ENCODE results near the gene PGRMC1.
A peak's percentile ranks its signal among the peaks of the same experiment; 100 is the strongest.
"Not testable (repeated sequence)": the region's sequence is repeated elsewhere in the genome, so short reads cannot be mapped to it uniquely, and the experiment has no call there.

Gene PGRMC1

DNA sequence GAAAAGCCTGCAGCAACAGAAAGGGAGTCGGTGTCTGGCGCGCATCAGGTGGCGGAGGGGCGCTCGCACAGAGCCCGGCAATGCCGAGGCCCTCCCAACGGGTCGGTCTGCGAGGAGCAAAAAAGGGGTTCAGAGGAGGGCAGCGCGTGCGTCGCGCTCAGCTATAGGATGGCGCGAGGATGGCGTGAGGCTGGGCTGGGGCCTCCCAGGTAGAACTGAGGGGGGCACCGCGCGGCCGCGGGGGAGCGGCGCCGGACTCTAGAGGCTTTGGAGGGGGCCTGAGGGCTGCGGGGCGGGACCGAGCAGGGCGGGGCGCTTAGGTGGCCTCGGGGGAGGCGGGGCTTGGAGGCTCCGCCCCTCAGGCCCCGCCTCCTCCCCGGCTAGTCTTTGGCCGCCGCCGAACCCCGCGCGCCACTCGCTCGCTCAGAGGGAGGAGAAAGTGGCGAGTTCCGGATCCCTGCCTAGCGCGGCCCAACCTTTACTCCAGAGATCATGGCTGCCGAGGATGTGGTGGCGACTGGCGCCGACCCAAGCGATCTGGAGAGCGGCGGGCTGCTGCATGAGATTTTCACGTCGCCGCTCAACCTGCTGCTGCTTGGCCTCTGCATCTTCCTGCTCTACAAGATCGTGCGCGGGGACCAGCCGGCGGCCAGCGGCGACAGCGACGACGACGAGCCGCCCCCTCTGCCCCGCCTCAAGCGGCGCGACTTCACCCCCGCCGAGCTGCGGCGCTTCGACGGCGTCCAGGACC is at the start of gene PGRMC1:
PGRMC1 (plus strand) TSS at position 414 of the 751 bp plus-strand sequence; CDS start at position 493, 79 bp downstream.
- peak; percentile 66 for DNase-seq

DNA sequence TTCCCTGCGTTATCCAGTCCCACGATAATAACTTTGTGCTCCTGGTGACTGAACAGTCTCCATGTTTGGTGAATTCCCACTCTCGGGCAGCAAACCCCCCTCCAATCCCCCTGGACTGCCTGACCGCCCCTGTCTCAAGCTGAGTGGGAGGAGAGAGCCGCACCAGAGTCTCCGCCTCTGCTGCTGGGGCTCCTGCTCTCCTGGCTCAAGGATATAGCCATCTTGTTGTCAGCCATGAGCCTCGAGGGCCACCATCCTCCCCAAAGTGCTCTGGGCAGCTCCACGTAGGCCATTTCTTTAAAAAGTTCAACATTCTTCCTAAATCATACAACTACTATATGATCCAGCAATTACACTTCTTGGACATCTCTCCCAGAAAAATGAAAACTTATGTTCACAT is 49.3 kb upstream of the PGRMC1 start:
- no peak for DNase-seq

DNA sequence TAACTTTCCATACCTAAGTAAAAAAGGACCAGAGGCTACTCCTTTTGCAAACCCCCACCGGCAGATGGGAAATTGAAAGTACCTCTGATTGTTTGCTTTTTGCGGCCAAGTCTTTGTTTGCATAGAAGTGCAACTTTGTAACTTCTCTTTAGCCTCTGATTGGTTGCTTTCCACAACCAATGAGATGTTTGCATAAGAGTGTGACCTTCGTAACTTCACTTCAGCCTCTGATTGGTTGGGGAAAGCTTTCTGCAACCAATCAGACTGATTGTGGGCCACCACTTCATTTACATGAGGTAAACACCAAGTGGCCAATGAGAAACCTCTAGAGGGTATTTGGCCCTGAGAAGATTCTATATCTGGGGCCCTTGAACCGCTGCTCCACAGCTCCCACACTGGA is 48.8 kb upstream of the PGRMC1 start:
- DNase-seq = no peak

DNA sequence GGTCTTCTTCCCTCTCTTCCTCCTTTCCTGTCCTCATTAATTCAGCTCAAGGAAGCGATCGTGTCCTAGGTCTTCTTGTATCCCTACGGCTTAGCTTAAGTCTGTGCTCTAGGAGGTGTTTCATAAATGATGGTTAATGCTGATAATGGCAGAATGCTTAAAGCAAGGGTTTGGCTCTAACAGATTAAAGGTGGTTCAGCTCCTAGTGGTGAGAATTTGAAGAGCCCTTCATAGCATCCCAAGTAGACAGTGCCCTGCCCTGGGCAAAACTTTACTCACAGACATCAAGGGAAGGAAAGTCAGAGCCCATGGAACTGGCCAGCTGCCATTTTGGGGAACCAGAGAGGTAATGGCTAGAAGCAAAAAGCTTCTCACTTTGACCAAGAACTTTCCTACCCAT is 47.0 kb upstream of the PGRMC1 start:
- no peak for DNase-seq

DNA sequence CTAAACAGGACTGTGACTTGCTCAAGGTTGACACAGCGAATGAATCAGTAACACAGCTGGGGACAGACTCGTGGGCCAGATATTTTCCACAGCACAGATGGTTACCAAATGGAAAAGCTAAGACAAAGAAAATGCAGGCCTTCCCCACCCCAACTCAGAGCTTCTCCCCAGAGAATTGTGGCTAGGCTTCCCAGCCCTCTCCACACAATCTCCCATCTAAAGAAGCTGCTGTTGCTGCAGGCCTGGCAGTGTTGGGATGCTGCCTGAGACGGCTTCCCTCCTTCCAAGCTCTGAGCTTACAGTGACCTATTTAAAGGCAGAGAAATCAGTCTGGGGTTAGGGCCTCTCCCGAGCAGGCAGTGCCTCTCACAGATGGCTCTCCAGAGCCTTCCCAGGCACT is 46.5 kb upstream of the PGRMC1 start:
- no peak for DNase-seq

DNA sequence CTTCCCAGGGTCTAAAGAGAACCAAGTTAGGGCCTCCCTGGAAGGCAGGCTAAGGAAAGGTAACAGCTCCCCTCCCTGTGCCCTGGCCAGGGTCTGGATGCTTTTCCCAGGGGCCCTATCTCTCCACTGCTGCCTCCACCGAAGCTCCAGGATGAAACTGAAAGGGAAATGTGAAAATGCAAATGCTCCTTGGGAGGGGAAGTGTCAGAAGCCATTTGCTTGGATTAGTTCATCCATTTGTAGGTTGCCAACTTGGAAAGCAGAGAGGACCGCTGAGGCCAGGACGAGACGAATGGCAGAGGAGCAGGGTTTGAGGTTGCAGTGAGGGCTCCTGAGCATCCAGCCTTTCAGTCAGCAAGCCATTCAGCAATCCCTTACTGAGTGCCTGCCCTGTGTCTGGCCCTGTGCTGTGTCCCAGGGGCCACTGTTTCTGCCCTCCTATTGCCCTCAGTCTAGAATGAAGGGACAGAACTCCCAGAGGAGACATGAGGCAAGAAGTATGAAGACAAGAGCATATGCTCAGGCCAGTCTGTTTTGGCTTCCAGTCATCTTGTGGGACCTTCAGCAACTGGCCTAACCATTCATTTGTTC is 45.9 kb upstream of the PGRMC1 start:
- no peak for DNase-seq

DNA sequence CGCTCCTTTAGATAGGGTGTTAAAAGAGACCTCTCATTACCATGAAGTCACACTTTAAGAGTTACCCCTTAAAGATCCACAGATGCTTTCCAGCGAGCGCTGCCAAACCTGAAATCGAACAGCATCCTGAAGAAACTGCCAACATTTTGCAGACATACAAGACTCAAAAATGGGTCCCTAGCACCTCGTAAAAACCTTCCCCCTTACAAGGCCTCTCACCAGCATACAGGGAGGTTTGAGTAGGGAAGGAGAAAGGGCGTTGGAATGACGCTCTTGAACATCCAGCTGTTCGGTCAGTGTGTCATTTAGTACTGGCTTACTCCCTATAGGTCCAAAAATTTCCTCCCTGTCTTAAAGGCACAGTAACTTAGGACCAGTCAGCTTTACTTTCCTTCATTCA is 45.3 kb upstream of the PGRMC1 start:
- DNase-seq = no peak

DNA sequence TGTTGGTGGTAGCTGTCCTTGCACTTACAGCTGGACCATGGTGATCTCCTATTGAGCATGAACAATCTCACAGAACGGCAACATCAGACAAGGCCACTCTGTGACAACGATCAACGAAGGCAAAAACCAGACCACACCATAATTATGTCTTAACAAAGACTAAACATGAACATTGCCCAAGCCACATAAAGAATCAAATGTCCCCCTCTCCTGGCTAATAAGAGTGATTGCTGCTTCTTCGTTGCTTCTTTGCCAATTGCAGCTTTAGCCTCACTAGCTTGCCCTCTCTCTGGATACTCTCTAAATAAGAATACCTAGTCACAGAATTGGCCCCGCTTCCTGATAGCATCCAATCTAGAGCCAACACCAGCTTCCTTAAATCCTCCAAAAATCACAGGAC is 41.5 kb upstream of the PGRMC1 start:
- no peak for DNase-seq

DNA sequence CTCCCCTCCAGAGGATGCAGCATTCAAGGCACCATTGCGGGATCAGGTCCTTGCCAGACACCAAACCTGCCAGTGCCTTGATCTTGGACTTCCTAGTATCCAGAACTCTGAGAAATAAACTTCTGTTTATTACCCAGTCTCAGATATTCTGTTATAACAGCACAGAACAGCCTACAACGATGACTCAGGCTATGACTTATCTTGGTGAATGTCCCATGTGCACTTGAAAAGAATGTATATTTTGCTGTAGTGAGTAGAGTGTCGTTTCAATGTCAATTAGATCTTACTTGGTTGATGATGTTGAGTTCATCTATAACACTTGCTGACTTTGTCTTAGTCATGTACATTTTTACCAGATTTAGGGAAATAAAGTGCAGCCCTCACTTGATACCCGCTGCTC is 34.5 kb upstream of the PGRMC1 start:
- no peak for DNase-seq

DNA sequence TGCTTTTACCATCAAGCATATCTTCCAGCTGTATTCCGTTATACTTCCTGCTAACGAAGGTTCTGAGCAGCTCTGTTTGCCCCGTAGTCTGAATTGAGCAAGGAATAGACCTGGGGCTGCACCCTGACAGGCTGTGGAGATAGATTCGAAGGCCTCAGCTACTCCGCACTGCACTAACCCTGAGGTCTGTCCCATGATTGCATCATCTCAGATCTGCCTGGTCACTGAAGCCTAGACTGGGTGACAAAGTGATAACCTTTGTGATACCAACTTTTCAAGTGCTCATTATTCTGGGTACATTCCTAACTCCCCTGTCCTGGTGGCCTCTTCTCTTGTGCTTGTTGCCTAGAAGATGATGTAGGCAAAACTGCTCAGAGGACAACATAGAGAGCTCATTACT is 29.9 kb upstream of the PGRMC1 start:
- DNase-seq = no peak

DNA sequence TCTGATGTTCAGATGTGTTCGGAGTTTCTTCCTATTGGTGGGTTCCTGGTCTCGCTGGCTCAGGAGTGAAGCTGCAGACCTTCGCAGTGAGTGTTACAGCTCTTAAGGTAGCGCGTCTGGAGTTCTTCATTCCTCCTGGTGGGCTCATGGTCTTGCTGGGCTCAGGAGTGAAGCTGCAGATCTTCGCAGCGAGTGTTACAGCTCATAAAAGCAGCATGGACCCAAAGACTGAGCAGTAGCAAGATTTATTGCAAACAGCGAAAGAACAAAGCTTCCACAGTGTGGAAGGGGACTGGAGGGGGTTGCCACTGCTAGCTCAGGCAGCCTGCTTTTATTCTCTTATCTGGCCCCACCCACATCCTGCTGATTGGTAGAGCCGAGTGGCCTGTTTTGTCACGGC is 28.6 kb upstream of the PGRMC1 start:
- not testable (repeated sequence) for DNase-seq

DNA sequence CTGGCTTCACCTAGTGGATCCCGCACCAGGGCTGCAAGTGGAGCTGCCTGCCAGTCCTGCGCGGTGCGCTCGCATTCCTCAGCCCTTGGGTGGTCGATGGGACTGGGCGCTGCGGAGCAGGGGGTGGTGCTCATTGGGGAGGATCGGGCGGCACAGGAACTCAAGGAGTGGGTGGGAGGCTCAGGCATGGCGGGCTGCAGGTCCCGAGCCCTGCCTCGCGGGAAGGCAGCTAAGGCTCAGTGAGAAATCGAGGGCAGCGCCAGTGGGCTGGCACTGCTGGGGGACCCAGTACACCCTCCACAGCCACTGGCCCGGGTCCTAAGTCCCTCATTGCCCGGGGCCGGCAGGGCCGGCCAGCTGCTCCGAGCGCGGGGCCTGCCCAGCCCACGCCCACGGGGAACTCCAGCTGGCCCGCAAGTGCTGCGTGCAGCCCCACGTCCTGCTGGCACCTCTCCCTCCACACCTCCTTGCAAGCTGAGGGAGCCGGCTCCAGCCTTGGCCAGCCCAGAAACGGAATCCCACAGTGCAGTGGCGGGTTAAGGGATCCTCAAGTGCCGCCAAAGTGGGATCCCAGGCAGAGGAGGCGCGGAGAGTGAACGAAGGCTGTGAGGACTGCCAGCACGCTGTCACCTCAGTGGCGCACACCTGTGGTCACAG is 27.6 kb upstream of the PGRMC1 start:
- DNase-seq = no peak

DNA sequence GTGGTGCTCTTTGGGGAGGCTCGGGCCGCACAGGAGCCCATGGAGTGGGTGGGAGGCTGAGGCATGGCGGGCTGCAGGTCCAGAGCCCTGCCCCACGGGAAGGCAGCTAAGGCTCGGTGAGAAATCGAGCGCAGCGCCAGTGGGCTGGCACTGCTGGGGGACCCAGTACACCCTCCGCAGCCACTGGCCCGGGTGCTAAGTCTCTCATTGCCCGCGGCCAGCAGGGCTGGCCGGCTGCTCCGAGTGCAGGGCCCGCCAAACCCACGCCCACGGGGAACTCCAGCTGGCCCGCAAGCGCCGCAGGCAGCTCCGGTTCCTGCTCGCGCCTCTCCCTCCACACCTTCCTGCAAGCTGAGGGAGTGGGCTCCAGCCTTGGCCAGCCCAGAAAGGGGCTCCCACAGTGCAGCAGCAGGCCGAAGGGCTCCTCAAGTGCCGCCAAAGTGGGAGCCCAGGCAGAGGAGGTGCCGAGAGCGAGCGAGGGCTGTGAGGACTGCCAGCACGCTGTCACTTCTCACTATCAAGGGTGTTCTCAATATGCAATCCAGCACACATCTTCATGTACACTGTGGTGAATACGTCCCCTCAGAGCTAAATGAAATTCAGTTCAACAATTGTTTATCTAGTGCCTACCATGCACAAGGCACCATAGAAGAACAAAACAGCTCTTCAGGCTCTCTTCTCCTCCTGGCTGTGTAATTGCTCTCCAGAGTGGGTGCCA is 25.0 kb upstream of the PGRMC1 start:
- not testable (repeated sequence) for DNase-seq

DNA sequence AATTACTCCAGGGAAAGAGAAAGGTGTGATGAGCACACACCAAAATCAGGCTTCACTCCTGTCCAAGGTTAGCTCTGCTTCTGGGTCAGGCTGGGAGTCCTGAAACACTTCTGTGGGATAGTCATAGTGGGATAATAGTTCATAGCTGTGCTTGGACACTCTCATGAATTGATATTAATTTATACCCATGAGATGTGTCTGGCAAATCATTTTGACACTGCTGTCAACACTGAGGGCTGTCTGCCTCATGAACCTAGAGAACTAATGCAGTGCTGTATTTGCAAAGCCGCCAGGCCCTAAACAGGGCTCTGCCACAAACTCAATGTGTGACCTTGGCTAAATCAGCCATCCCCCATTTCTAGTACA is 24.5 kb upstream of the PGRMC1 start:
- DNase-seq = no peak

DNA sequence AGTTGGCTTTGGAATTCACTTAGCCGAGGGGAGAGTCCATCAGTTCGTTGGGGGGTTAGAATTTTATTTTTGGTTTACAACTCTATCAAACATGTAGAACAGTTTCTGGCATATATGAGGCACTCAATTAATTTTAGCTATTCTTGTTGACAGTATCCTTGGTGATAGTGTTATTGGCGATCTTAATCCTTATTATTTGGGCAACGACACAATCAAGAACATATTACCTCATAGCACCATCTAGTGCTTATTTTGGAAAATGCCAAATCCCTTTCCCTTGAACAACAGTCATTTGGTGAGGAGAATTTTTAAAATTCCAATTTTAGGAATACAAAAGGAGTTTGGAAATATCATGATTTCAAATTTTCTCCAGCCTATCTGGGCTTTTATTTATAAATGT is 17.9 kb upstream of the PGRMC1 start:
- no peak for DNase-seq

DNA sequence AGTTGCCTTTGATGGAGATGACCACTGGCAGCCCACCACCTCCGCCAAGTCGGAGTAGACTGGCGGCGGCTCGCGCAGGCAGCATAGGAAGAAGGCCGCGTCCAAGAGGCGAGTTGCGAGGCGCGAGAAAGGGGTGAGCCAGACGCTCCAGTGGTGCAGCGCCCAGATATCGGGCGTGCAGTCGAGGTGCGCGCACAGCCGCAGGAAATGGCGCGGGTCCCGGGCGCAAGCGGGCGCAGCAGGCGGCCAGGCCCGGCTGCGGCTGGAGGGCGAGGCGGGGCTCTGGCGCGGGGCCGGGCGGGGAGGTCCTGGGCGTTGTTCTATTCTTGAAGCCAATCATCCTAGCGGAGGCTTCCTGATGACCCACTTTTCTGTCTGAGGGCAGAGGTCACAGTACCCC is 13.2 kb upstream of the PGRMC1 start:
- DNase-seq = no peak

DNA sequence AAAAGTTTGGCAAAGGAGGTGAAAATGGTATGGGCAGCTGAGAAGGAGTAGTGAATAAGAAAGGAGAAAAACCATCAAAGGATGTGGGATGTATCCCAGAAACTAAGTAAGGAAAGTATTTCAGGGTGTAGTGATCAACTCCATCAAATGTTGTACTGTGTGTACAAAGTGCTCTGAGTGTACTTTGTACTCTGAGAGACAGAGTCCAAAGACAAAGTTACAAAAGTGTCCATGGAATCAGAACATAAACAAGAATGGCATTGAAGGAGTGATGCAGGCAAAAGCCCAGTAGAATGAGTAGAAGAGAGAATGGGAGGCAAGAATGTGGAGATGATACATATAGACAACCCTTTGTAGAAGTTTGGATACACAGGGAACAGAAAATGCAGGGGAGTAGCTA is 12.3 kb upstream of the PGRMC1 start:
- DNase-seq = no peak

DNA sequence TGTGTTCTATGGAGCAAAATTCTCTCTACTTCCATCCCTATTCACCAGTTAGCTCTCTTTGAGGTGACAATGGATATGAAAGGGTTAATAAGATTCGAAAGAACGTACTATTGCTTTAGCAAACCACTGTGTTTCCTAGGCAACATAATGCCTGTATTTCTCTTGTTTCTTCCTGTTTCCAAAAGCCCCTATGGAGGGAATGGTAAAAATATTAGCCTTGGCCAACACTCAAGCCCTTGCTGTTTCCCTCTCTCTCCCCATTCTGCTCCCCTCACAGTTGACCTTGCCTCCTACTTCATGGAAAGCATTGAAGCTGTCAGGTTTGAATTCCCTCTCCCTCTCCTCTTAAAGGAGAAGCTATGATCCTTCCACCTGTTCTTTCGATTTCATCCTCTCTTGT is 9.6 kb upstream of the PGRMC1 start:
- DNase-seq = no peak

DNA sequence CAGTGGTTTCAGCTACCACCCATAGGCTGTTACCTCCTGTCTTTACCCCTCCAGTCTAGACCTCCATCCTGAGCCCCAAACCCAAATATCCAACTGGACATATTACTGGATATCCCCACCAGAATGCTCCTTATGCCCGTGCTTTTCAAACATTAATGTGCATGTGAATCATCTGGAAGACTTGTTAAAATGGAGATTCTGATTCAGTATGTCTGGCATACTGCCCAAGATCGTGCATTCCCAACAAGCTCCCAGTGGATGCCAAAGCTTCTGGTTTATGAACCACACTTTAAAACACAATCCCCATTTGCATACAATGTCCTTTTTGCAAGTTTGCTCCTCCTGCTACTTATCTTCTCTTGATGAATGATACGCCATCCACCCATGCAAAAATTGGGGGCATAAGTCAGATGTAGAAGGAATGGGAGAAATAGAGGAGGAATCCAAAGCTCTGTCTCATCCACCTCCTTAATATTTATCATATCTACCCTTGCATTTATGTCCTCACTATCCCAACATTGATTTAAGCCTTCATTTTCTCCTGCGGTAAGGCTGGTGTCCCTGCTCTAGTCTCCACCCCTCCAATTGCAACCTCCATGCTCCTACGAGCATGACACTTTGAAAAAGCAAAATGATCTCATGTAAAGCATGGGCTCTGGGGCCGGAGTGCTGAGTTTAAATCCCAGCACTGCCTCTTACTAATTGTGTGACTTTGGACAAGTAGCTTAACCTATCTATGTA is 7.4 kb upstream of the PGRMC1 start:
- no peak for DNase-seq

DNA sequence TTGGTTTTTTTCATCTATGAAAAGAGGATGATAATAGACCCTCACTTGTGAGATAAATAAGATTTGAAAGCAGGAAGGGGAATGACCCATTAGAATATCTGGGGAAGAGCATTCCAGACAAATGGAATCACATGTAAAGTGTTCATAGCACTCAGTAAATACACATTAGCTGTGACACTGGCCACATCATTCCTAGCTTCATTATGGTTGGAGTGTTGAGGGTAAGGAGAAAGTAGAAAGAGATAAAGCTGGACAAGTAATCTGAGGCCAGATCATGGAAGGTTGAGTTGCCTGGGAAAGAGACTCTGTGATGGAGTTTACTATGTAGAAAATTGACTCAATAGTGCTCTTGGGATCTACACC is 6.9 kb upstream of the PGRMC1 start:
- DNase-seq = no peak

DNA sequence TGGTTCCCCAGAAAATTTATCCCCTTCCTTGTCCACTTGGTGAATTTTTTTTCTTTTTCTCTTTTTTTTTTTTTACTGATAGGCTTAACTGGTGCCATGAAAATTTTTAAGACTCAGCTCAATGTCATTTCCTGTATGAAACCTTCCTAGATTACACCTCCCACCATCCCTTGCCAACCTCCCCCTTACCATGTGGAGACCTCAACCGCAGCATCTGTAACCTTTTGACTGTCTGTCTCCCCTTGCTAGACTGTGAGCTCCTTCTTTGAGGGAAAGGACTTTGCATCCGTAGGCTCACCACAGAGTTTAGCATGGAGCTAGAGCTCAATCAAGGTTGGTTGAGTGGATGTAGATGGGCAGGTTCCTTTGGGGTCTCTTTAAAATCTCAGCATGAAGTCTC is 5.2 kb upstream of the PGRMC1 start:
- DNase-seq = no peak

DNA sequence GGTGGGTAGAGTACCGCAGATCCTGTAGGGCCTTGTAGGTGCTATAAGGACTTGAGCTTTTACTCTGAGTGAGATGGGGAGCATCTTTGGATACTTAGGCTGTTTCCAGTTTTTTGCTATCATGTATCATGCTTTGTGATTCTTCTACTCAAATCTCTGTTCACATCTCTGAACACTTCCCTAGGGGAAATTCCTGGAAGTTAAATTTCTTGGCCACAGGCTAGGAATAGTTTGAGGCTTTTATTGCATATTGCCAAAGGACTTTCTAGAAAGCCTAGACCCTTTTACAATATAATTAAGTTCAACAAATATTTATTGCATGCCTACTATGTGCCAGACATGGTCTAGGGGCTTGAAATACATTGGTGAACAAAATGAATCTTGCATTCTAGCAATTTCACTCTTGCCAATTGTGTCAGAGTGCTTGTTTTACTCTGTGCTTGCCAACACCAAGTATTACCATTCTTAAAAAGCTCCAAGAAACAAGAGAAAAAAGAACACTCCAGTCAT is 4.1 kb upstream of the PGRMC1 start:
- DNase-seq = no peak

DNA sequence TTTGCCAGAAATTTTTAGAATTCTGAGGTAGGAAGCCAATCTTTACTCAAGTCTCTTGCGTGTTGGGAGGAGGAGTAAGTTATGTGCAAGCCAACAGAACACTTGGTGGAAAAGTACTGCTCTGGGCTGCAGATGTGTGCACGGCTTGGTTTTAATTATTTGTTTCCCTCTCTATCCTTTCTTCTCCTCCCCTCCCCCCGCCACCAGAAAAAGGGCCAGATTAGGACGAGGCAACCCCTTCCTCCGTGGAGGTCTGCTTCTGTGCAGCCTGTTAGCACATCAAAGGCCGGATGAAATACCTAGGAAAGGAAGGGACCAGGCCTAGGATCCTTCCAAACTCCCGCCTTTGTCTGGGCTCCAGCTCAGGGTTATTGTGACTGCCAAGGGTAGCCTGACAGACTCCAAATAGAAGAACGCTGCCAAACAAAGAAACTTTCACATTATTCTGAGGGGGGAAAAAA is 1.0 kb upstream of the PGRMC1 start:
- DNase-seq = peak; percentile 2

All from NCI-H748 treated with DMSO at 0.1 percent for 48 hours (cell line).